Prostate gland (tissue), 2 donors: ENCODE results near the gene CYTIP. TPM values are rescaled to one million over a fixed set of nuclear protein-coding genes. Genes with fewer than 3 reads are reported as not detected.

Experiments
- DNase-seq: peaks from one replicate; pipeline ENCODE4 v3.0.0-alpha.2; 2019; ENCODE audit warnings: low spot score
- H3K27ac ChIP-seq, 2 donors: fragments of 200-600 bp; sonication (generic); 2 replicates each; pipeline ENCODE4 v1.5.1; 2017 to 2019
- H3K27me3 ChIP-seq: fragments of 200-600 bp; sonication (generic); replicated peaks from 2 replicates; pipeline ENCODE4 v1.5.1; 2019; ENCODE audit not compliant: insufficient read depth
- H3K36me3 ChIP-seq, 2 donors: fragments of 200-600 bp; sonication (generic); 1 replicate in 1 of 2; 2 replicates in 1 of 2; pipeline versions ENCODE4 v1.5.1 to v1.8.1; 2017 to 2019
- H3K4me1 ChIP-seq: fragments of 200-600 bp; sonication (generic); replicated peaks from 2 replicates; pipeline ENCODE4 v1.5.1; 2019
- H3K4me3 ChIP-seq, 2 donors: fragments of 200-600 bp; sonication (generic); 2 replicates each; pipeline ENCODE4 v1.5.1; 2017 to 2019
- H3K9me3 ChIP-seq: fragments of 200-600 bp; sonication (generic); 2 replicates; pipeline ENCODE4 v1.5.1; 2017
- POLR2A ChIP-seq: fragments of 450-650 bp; IDR thresholded peaks from one replicate; pipeline ENCODE4 v1.6.1; 2016; ENCODE audit warnings: antibody characterized with exemption, mild to moderate bottlenecking
- POLR2AphosphoS5 ChIP-seq: sonication (generic); formaldehyde crosslinking; IDR thresholded peaks from one replicate; pipeline ENCODE4 v1.6.1; 2017; ENCODE audit warnings: antibody characterized with exemption
- WGBS: methylation state at CpG from one replicate; pipeline ENCODE4 v1.1.5; 2018; 5-methylcytosine and 5-hydroxymethylcytosine counted together
- intact Hi-C: fragments of 100-400 bp; cut with DNase I; formaldehyde crosslinking; loops from one replicate; pipeline ENCODE4 v1.14.2; 2022
- total RNA-seq, 2 donors: library from RNA; depleted of rRNA; stranded (reverse); fragments of >200 nt; gene quantifications; one replicate each; pipeline ENCODE4 v1.1.0, GENCODE V29; 2016
- TF ChIP-seq, protein P1 (sequence below), 4 experiments: fragments of 200-600 bp in 2 of 4; fragments of 450-650 bp in 2 of 4; sonication (generic) in 2 of 4; IDR thresholded peaks; 1 replicate in 3 of 4; 2 replicates in 1 of 4; pipeline ENCODE4 v1.5.1; 2016 to 2019; ENCODE audit warnings: antibody characterized with exemption in 4 of 4, mild to moderate bottlenecking in 2 of 4, moderate library complexity in 2 of 4

CYTIP gene
- total RNA-seq, 2 donors from 2014 or later: 3.3 to 7.4 TPM

GRCh38 chr2:157428500-157429175 lies 15.3 kb downstream of the CYTIP start:
- no peaks in the 10 kb centered on the region for H3K9me3 ChIP-seq
- WGBS: 95% methylated on average over 2 of the region's 2 CpGs
- no peak for DNase-seq
- no peak overlapping the region for H3K4me3 ChIP-seq
- no peaks in the 10 kb centered on the region for H3K36me3 ChIP-seq
- H3K27ac ChIP-seq: no peak overlapping the region
- no peak for TF ChIP-seq POLR2A
- TF ChIP-seq POLR2AphosphoS5: no peak
- TF ChIP-seq, protein P1, sequence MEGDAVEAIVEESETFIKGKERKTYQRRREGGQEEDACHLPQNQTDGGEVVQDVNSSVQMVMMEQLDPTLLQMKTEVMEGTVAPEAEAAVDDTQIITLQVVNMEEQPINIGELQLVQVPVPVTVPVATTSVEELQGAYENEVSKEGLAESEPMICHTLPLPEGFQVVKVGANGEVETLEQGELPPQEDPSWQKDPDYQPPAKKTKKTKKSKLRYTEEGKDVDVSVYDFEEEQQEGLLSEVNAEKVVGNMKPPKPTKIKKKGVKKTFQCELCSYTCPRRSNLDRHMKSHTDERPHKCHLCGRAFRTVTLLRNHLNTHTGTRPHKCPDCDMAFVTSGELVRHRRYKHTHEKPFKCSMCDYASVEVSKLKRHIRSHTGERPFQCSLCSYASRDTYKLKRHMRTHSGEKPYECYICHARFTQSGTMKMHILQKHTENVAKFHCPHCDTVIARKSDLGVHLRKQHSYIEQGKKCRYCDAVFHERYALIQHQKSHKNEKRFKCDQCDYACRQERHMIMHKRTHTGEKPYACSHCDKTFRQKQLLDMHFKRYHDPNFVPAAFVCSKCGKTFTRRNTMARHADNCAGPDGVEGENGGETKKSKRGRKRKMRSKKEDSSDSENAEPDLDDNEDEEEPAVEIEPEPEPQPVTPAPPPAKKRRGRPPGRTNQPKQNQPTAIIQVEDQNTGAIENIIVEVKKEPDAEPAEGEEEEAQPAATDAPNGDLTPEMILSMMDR (IDR thresholded peaks at IDR 0.05): no peak
- no peaks in the 10 kb centered on the region for H3K27me3 ChIP-seq
- intact Hi-C loops: no loop called here
- no peaks in the 10 kb centered on the region for H3K4me1 ChIP-seq

DNA sequence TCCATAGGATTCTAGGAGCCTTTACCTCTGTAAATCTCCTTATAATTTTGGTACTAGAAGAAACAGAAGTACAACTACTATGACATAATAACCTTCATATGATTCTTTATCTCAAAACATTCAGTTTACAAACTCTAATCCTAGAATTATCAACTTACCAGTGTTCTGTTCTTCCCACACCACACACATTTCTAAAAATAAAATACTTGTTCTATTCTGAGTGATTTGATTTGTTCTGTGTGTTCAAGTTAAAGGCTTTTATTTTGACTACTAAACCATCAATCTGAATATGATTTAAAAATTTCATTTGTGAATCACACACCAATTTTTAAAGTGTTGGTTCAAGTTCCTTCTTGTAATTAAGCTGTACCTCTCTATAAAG lies 16.0 kb downstream of the CYTIP start:
- no peak overlapping the region for H3K4me3 ChIP-seq
- H3K4me1 ChIP-seq: no peaks in the 10 kb centered on the region
- no peak overlapping the region for H3K27ac ChIP-seq
- H3K27me3 ChIP-seq: no peaks in the 10 kb centered on the region
- TF ChIP-seq POLR2A: no peak
- TF ChIP-seq, protein P1 (IDR thresholded peaks at IDR 0.05): no peak
- no peak for TF ChIP-seq POLR2AphosphoS5
- intact Hi-C loops: no loop called here
- H3K9me3 ChIP-seq: no peaks in the 10 kb centered on the region
- DNase-seq: no peak
- no peaks in the 10 kb centered on the region for H3K36me3 ChIP-seq

GRCh38 chr2:157427003-157427921 lies 16.6 kb downstream of the CYTIP start:
- TF ChIP-seq POLR2A (no peak), POLR2AphosphoS5 (no peak)
- TF ChIP-seq, protein P1 (IDR thresholded peaks at IDR 0.05): no peak
- intact Hi-C loops: no loop called here
- Histone ChIP-seq H3K27me3 (no peaks in the 10 kb centered on the region), H3K27ac (no peak overlapping the region), H3K36me3 (no peaks in the 10 kb centered on the region), H3K4me1 (no peaks in the 10 kb centered on the region), H3K9me3 (no peaks in the 10 kb centered on the region), H3K4me3 (no peak overlapping the region)
- WGBS: 75% methylated on average over 6 of the region's 6 CpGs
- DNase-seq: no peak

GRCh38 chr2:157426477-157426994 lies 17.4 kb downstream of the CYTIP start:
- H3K36me3 ChIP-seq: no peaks in the 10 kb centered on the region
- H3K27ac ChIP-seq: no peak overlapping the region
- no peaks in the 10 kb centered on the region for H3K9me3 ChIP-seq
- DNase-seq: no peak
- no peaks in the 10 kb centered on the region for H3K27me3 ChIP-seq
- WGBS: 90% methylated on average over 4 of the region's 4 CpGs
- TF ChIP-seq POLR2A (no peak), POLR2AphosphoS5 (no peak)
- TF ChIP-seq, protein P1 (IDR thresholded peaks at IDR 0.05): no peak
- no peaks in the 10 kb centered on the region for H3K4me1 ChIP-seq
- no peak overlapping the region for H3K4me3 ChIP-seq
- intact Hi-C loops: no loop called here
